Activated naive CD4-positive, alpha-beta T cell treated with anti-CD3 and anti-CD28 coated beads for 36 hours (primary cell): Measurements from ENCODE around the gene KDM6A. TPM values are rescaled to one million over a fixed set of nuclear protein-coding genes. Genes with fewer than 3 reads are reported as not detected.

ENCODE experiments used
- CTCF ChIA-PET: fragments of 350-600 bp; sonication (Branson Sonifier 250); formaldehyde crosslinking; loops from one replicate; lab custom pipeline; 2021; ENCODE audit warnings: antibody characterized with exemption; lab: Charles Lee
- DNase-seq: peaks from one replicate; pipeline ENCODE4 v3.0.0-alpha.2; 2020
- H3K27ac Mint-ChIP-seq: one replicate; pipeline ENCODE4 v1.8.0; 2021; ENCODE audit warnings: mild to moderate bottlenecking, mixed read lengths
- H3K27me3 Mint-ChIP-seq: one replicate; pipeline ENCODE4 v1.8.0; 2021; ENCODE audit warnings: low read depth, mixed read lengths
- H3K36me3 Mint-ChIP-seq: one replicate; pipeline ENCODE4 v1.8.0; 2021; ENCODE audit warnings: low read depth, mixed read lengths
- H3K4me1 Mint-ChIP-seq: one replicate; pipeline ENCODE4 v1.8.0; 2021; ENCODE audit warnings: low read depth, mixed read lengths
- H3K4me3 Mint-ChIP-seq: one replicate; pipeline ENCODE4 v1.8.0; 2021; ENCODE audit warnings: mild to moderate bottlenecking, moderate library complexity, mixed read lengths
- H3K9me3 Mint-ChIP-seq: one replicate; pipeline ENCODE4 v1.8.0; 2021; ENCODE audit warnings: mixed read lengths
- intact Hi-C: fragments of 100-400 bp; cut with micrococcal nuclease; formaldehyde crosslinking; loops from one replicate; pipeline ENCODE4 v1.15.1; 2023
- total RNA-seq, 2 experiments: library from RNA; stranded (reverse); gene quantifications; one replicate each; pipeline ENCODE4 v1.2.3, GENCODE V29; 2021

Gene KDM6A
- total RNA-seq, 2 experiments from 2014 or later = 21.5 to 22.5 TPM

DNA sequence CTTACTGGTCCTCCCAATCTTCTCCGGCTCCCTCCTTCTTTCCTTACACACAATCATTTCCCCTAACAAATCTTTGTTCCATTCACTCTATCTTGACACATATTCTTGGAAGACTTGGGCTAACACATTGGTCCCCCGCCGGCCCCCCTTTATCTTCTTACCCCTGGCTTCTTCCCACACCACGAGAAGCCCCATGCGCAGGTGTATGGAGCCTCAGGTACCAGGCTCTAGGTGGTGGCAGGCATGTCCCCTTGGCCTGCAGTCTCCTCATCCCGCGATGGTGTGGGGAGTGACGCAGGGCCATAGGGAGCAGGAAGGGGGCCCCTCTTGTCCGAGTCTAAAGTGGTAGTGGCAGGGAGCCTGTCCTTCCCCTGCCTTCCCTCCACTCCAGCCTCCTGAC lies 277.8 kb downstream of the KDM6A start:
- Mint-ChIP-seq H3K36me3 (no peaks in the 10 kb centered on the region), H3K27ac (no peak overlapping the region), H3K4me1 (no peaks in the 10 kb centered on the region), H3K9me3 (no peaks in the 10 kb centered on the region), H3K4me3 (no peak overlapping the region), H3K27me3 (no peaks in the 10 kb centered on the region)
- CTCF ChIA-PET = no interaction called here
- no peak for DNase-seq
- intact Hi-C loops = no loop called here

GRCh38 chrX:45154033-45154360 lies 281.0 kb downstream of the KDM6A start:
- intact Hi-C loops = no loop called here
- no peak overlapping the region for H3K27ac Mint-ChIP-seq
- CTCF ChIA-PET = no interaction called here
- no peaks in the 10 kb centered on the region for H3K4me1 Mint-ChIP-seq
- H3K9me3 Mint-ChIP-seq = no peaks in the 10 kb centered on the region
- H3K4me3 Mint-ChIP-seq = no peak overlapping the region
- no peaks in the 10 kb centered on the region for H3K36me3 Mint-ChIP-seq
- no peaks in the 10 kb centered on the region for H3K27me3 Mint-ChIP-seq
- DNase-seq = no peak

DNA sequence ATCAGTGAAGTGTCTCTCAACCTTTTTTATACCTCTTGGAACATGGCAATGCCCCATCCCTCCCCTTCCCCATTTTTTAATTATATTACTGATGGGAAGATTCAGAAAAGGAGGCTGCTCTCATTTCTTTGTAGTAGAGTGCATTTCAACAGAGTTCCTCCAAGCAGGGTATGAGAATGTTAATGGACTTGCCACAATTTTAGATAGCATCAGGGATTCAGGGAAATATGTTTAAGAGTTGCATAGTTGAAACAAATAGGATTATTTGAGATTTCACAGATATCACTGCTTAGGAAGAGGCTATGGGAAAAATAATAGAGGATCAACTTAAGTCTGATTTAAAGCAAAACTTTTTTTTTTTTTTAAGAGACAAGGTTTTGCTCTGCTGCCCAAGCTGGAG lies 281.5 kb downstream of the KDM6A start:
- no peak for DNase-seq
- Mint-ChIP-seq H3K27ac (no peak overlapping the region), H3K9me3 (no peaks in the 10 kb centered on the region), H3K27me3 (no peaks in the 10 kb centered on the region), H3K4me3 (no peak overlapping the region), H3K36me3 (no peaks in the 10 kb centered on the region), H3K4me1 (no peaks in the 10 kb centered on the region)
- CTCF ChIA-PET = no interaction called here
- intact Hi-C loops = no loop called here

GRCh38 chrX:45157647-45158046 lies 284.7 kb downstream of the KDM6A start:
- H3K36me3 Mint-ChIP-seq = peaks cover 3% of the 10 kb centered on the region
- CTCF ChIA-PET = no interaction called here
- no peak for DNase-seq
- no peaks in the 10 kb centered on the region for H3K27me3 Mint-ChIP-seq
- H3K27ac Mint-ChIP-seq = no peak overlapping the region
- no peak overlapping the region for H3K4me3 Mint-ChIP-seq
- no peaks in the 10 kb centered on the region for H3K4me1 Mint-ChIP-seq
- intact Hi-C loops = no loop called here
- H3K9me3 Mint-ChIP-seq = peaks cover 3% of the 10 kb centered on the region

Other genes with a start within 250 kb of the KDM6A start
- not detected for gene DUSP21, start 29.2 kb upstream of the KDM6A start, total RNA-seq